Measurements from ENCODE around the gene SPEM1.
"Not testable (repeated sequence)": the region's sequence is repeated elsewhere in the genome, so short reads cannot be mapped to it uniquely, and the experiment has no call there.

SPEM1 gene

DNA sequence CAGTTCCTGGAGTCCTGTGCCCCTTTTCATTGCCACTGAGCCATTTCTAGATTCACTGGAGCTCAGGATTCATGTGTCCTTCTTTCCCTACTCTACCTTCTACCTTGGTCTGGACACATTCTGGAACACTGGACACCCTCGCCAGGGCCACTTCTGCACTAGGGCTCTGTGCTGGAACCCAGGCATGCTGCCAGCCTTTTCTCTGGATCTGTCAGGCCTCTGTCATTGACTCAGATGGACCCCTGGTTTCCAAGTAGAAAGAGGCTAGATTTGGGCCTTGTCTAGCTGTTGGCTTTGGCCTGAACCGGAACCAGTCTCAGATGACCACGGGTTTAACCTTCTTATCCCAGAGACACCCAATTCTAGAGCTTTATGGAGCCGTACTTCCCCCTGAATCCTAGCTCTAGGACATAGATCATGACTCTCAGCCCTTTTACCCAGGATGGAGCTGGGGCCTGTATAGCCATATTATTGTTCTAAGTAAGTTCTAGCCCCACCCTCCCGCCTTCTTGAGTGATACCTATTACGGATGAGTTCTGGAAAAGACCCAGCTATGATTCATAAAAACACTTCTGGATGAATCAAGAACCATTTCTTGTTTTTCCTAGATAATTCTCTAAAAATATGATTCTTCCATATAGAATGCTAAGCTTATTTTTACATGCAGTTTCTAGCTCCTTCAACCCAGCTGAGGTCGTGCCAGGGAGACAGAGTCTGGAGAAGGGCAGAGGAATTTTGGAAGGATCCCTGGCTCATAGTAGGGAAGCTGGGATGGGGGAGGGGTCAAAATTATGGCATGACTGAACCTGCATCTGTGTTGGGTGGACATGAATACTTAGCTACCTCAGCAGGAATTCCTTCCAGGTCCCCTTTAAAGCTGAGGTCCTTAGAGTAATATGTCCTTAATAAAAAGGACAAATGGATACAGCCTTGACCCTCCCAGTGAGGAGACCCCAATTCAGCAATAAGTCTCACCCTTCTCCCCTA lies 23.7 kb downstream of the SPEM1 start:
- no peak for DNase-seq

DNA sequence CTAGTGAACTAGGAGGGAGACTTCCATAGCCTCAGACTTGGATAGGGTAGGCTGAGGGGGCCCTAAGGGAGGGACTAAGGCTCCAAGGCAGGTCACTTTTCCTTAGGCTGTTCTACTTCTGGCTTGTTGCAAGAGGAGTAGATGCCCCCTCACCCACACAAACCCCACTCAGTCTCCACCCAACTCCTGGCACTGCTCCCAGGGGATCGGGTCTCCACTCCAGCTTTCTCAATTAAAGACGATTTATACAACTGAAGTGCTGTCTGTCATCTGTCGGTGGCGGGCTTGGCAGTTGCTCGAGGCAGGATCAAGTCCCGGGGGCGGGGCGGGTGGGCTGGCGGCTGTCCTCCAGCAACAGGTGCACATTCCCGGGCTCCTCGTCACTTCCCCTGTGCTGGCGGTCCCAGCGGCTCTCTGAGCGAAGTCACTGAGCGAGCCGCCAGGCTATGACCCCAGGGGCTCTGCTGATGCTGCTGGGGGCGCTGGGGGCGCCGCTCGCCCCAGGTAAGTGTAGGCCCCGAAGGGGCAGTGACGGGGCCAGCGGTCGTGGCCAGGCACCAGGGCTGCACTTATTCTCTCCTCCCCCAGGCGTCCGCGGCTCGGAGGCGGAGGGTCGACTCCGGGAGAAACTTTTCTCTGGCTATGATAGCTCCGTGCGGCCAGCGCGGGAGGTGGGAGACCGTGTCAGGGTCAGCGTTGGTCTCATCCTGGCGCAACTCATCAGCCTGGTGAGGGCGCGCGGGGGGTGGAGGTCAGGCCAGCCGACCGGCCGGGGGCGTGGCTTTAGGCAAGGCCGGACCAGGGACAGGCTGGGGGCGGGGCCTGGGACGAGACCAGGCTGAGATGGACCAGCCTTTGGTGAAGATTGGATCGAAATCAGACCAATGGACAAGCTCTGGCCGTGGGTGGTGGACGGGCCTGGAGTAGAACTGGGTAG lies 24.8 kb downstream of the SPEM1 start, which contains the start of gene CHRNB1:
TSS of gene CHRNB1 (plus strand) at position 380 of the 937 bp plus-strand sequence. CDS start at position 447, 67 bp downstream.
- DNase-seq, result peak; percentile 16

DNA sequence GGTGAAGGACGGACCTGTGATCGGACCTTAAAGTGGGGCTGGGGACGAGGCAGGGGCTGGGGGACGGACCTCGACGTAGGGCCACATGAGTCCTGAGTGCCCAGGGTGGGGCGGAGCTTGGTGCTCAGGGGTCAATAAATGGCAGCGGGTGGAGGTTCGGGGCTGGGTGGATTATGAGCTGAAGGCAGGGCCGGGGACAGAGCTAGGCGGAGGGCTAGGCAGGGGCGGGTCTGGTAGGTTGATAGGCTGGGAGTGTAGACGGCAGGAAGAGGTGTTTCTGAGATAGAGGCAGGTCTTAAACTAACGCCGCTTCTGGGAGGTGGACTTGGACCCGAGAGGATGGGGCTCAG lies 25.5 kb downstream of the SPEM1 start:
- no peak for DNase-seq

DNA sequence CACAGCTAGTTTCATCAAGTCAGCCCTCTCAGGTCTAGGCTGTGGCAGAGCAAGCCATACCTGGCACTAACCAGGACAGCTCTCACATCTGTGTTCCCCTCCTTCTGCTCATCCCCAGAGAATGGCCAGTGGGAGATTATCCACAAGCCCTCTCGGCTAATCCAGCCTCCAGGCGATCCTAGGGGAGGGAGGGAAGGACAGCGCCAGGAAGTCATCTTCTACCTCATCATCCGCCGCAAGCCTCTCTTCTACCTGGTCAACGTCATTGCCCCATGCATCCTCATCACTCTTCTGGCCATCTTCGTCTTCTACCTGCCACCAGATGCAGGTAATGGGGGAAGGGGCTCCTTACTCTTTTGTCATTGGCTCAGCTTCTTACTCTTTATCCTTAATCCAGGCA lies 28.3 kb downstream of the SPEM1 start:
- DNase-seq, result no peak

DNA sequence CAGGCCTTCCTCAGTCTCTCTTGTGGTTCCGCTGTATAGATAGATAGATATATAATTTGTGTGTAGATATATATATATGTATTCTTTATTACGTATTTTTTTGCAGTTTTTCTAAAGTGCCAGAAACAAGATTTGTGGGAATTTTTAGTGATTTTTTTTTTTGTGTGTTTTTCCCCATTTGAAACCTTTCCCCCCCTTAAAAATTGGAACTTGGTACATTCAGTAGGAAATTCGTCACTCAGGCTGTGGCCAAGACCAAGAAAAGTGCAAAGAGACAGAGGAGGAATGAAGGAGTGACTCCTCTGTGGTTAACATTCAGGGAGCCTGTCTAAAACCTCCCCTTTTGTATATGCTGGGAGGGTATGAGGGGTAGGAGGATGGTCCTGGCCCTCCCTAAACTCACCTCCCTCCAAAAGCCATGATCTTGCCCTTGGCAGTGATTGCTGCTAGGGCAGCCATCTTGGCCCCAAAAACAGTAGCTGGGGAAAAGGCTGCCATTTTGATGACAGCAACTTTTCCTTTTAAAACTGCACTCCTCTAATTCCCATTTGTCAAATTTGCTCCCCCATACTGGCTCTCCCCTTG lies 39.9 kb downstream of the SPEM1 start:
- DNase-seq, result no peak

DNA sequence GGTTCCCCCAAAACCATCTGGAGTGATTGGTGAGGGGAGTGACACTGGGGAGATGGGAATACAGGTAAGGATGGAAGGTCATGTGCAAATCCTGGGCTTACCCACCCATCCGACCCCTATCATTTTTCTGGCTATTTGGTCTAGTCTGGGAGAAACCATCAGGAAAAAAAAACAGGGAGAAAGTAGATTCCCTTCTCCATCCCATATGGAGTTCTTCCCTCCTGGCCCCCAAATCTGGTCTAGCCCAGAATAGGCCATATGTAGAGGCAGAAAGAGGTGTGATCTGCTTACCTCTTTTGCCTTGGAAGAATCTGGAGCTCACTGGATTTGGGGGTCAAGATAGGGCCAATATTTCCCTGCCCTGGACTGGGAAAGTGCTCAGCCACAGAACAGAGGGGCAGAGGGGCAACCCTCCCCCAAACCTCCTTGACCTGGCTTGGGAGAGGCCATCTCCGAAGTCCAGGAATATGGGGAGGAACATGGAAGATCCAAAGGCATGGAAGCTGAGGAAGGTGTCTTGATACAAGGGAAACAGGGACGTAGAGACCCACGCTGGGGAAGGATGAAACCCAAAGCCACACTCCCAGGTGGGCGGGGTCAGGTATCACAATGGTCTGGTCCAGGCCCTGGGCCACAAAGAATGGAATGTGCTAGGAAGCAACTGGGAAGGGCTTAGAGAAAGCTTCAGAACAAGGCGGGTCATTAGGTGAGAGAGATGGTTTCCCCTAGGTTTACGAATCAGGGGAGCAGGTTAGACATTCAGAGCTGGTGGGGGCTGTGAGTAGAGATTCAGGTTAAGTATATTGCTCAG lies 40.9 kb downstream of the SPEM1 start:
- DNase-seq, result no peak

DNA sequence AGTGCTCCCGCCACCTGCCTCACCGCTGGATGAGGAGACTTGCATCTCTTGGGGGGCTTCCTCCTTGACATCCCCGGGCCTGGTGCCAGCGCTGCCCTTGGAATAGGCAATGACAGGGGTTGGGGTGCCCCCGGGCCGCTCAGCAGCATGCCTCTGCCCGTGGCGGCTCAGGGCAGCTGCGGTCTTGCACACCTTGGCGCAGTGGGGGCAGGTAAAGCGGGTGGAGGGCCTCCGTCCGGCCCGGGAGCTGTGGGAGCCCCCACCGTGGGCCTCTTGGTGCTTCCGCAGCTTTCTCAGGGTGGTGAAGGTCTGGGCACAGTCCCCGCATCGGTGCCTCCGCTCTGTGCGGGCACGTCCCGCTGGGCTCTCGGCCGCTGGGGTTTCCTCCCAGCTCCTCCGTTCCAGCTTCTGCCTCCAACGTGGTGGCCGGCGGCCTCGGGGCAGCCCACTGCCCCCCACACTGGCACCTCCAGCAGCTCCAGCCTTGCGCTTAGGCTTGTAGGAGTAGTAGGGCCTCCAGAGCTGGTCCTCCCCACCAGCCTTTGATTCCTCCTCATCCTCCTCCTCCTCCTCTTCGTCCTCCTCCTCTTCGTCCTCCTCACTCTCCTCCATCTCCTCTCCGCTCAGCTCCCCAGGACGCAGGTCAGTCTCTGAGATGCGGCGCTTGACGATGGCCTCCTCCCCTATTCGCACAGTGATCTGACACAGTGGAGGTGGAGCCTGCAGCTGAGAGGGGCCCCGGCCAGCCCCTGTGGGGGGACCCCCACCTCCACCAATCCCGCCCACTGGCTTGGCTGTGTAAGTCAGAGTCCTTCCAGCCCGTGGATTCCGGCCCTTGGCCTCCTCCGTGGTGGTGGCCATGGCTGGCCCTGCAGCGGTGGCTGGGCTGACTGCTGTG lies 42.6 kb downstream of the SPEM1 start:
- no peak for DNase-seq

DNA sequence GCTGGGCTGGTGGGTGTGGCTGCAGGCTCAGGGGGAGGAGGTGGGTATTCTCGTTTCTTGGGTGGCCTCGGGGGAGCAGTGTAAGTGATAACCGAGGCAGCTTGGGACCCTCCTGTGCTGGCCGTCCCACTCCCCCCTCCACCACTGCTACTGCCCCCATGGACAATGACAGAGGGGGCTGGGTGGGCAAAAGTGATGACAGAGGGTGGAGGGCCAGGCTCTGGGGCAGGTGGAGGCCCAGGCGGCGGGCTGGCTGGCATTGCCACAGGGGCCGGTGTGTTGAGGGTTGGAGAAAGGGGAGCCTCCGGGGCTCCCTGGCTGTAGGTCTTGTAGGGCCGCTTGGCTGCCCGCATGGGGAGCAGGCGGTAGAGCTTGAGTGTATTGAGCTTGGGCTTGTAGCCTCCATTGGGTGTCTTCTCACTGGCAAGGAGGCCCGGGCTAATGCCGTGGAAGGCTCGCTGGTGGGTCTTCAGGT lies 43.3 kb downstream of the SPEM1 start:
- DNase-seq, result no peak

DNA sequence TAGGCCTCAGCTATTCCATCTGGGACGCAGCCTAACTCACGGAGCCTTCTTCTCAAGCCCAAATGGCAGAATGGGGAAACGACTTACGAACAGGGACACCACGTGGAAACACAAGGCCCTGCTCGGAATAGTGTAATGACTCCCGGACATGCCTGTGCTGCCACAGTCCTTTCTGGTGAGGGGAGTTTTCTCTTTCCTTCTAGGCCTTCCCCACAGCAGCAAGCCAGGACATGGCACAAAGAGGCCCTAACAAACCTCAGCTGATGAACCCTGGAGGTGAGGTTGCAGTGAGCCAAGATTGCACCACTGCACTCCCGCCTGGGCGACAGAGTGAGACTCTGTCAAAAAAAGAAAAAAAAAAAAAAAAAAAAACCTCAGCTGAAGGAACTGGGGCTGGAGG lies 44.0 kb downstream of the SPEM1 start:
- DNase-seq, result no peak

DNA sequence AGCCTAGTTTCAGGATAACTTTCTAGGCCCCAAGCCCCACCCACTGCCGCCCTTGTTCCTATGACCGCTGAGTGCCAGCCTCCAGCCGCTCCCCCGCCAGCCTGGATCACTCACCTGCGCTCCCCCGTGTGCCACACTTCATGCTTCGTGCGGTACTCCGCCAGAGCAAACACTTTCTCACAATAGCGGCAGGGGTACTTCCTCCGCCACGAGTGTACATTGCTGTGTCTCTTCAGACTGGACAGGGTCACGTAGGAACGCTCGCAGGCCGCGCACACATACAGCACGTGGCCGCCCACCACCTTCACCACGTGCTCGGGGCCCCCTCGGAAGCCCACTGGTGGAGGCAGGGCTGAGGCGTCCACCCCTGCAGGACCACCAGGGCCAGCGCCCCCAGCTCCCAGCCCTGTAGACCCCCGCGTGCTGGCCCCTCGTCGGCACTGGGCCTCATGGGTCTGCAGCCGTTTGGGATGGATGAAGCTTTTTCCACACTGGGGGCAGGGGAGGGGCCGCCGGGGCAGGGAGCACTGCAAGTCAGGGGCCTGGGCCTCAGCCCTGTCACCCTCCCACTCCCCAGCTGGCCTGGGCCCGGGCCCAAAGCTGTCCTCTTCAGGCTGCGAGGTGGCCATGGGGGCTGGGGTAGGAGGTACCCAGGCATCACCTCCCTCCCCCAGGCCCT lies 45.6 kb downstream of the SPEM1 start:
- no peak for DNase-seq

DNA sequence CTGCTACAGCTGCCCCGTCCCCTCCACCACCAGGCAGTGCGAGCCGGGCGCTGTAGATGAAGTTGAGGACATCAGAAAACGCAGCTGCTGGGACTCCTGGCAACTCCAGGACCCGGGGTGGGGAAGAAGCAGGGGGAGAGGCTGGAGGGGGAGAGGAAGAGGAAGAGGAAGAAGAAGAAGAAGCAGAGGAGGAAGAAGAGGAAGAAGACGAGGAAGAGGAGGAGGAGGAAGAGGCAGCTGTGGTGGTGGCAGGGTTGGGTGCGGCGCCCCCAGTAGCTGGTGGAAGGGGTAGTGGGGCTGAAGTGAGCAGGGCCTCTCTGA lies 46.2 kb downstream of the SPEM1 start:
- DNase-seq, result no peak

DNA sequence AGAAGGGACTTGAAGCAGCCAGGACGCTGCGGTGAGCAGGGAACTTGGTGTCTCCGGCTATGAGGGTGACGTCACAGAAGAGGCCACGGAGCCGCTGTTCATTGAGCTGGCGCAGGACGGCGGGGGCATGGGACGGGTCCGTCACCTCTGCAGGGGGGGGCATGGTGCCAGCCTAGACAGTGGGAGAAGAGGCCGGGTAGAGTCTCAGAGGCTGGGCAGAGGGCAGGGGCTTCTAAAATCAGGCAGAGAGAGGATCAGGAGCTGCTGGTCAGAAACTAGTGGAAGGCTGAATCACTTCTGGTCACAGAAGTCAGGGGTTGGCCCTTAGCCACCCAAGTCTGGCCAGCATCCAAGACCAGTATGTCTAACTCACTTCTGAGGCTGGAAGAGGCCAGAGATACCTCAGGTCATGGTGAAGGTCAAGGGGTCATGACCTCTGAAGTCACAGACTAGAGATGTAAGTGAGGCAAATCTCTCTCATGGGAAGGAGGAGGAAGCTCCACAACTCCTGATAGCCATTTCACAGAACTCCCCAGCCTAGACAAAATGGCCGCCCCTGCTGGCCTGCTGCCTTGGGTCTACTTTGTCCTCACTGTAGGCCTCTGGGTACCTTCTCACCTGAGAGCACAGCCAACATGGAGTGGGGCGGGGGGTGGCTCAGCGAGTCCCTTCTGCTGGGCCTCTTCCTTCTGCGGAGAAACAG lies 46.7 kb downstream of the SPEM1 start:
- no peak for DNase-seq

DNA sequence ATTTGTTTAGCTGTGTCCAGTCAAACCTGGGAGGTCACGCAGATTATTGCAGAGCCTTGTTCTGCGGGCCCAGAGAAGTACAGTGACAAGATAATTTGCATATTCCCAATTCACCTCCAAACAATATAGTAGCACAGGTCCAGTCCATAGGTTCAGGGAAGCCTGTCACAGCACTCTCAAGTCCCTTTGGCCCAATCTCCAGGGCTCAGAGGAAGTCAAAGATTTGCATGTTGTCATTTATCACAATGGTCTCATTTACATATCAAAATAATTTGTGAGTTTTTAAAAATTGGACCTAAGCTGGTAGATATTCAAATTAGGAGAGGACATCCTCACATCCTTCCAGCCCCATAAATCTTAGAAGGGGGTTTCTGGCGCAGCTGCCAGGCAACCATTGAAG lies 47.4 kb downstream of the SPEM1 start:
- no peak for DNase-seq

DNA sequence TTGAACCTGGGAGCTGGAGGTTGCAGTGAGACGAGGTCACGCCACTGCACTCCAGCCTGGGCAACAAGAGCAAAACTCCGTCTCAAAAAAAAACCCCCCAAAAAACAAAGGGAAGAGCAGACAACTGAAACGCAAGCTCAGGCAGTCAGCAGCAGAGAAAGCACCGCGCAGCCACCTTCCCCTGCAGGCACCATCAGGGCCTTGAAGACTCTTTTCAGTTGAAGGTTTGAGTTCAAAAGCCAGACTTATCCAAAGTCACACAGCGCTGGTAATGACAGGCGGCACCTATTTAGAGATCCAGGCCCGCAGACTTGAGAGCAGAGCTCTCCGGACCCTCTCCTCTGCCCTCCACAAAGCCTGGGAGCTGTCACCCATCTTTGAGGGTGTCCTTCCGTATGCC lies 48.2 kb downstream of the SPEM1 start:
- DNase-seq, result no peak

DNA sequence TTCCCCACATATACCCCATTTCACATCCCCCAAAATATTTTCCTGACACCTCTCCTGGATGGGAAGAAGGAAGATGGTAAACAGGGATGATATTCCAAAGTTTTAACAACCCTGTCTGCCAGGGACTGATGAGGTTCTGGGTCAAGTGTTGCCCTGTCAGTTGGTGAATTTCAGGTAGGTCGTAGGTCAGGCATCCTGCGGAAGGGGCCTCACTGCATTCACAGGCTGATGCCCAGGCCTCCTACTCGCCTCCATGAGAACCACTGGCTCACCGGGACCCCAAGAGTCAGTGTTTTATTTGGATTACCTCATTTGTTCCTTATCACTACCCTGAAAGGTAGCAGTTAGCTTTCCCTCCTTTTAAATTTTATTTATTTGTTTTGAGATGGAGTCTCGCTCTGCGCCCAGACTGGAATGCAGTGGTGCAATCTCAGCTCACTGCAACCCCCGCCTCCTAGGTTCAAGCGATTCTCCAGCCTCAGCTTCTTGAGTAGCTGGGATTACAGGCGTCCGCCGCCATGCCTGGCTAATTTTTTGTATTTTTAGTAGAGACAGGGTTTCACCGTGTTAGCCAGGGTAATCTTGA lies 48.8 kb downstream of the SPEM1 start:
- DNase-seq, result no peak

DNA sequence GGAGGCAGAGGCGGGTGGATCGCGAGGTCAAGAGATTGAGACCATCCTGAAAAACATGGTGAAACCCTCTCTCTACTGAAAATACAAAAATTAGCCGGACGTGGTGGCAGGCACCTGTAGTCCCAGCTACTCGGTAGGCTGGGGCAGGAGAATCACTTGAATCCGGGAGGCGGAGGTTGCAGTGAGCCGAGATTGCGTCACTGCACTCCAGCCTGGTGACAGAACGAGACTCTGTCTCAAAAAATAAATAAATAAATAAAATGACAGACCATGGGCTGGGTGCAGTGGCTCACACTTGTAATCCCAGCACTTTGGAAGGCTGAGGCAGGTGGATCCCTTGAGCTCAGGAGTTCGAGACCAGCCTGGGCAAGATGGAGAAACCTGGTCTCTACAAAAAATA lies 49.7 kb downstream of the SPEM1 start:
- not testable (repeated sequence) for DNase-seq

DNA sequence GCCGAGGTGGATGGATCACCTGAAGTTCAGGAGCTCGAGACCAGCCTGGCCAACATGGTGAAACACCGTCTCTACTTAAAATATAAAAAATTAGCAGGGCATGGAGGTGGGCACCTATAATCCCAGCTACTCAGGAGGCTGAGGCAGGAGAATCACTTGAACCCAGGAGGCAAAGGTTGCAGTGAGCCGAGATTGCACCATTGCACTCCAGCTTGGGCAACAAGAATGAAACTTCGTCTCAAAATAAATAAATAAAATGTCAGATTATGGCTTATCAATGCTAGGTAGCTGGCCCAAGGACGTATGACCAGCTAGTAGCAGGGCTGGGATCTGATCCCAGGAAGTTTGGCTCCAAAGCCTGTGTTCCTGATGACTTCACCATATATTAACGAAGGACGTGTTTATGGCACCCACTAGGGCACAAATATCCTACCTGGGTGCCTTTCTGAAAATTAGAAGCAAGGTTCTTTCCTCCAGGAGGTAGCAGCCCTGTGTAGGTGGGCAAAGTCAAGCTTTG lies 50.4 kb downstream of the SPEM1 start:
- not testable (repeated sequence) for DNase-seq

Data from NCI-H2107 (cell line).